ENCODE results near the gene KLK13. TPM values are rescaled to one million over a fixed set of nuclear protein-coding genes. Genes with fewer than 3 reads are reported as not detected.

KLK13 gene
- not detected in 2 replicates for total RNA-seq (ENCODE audit: low replicate concordance)

DNA sequence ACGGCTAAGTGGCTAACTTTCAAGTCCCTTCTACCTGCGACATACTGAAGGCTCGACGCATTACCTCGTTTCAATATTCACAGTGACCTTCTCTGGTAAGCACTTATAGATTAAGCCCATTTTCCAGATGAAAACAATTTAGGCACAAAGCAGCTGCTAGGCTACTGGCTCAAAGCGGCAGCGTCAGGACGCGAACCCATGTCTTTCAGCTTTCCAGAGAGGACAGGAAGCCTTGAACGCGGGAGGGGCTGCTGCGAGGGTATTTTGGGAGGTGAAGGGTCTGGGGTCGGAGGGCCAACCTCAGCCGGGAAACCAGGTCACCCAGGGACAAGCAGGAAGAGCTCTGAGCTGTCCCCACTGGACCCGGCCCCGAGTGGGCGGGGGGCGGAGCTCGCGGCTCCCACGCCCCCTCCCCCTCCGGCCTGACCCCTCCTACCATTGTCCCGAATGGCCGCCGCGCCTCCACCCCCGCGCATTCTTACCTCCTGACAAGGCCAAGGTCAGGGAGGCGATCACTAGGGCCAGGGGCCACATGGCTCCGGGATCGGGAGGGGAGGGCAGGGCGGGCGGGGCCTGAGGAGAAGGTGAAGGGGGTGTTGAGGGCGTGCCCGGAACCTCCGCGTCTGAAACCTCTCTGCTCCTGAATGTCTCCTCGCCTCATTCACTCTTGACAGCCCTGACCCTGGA lies at the start of gene KLK13:
Gene KLK13, minus strand, starts transcription at position 559 of the 687 bp plus-strand sequence. Its CDS starts 25 bp downstream, at position 534.
- Histone ChIP-seq H3K4me1 (no peaks in the 10 kb centered on the region), H3K9ac (no peak within 1 kb of the TSS), H3K27me3 (peaks cover 29% of the 10 kb centered on the region), H3K4me3 (peak within 1 kb of the TSS; percentile 37), H3K79me2 (ENCODE audit: low read depth) (no peaks in the 10 kb centered on the region), H3K4me2 (peak within 1 kb of the TSS; percentile 71), H3K9me3 (ENCODE audit: low read depth) (no peaks in the 10 kb centered on the region), H3F3A (ENCODE audit: low read depth) (no peaks in the 10 kb centered on the region), H2AFZ (replicated peaks) (no peak within 1 kb of the TSS), H4K20me1 (ENCODE audit: low read depth) (no peaks in the 10 kb centered on the region), H3K36me3 (no peaks in the 10 kb centered on the region), H3K27ac (no peak within 1 kb of the TSS)
- no peak within 1 kb of the TSS for H3K27ac Mint-ChIP-seq
- peak within 1 kb of the TSS; percentile 75 for H3K4me3 Mint-ChIP-seq
- TF ChIP-seq EZH2phosphoT487 (IDR thresholded peaks at IDR 0.05) (no peak), EZH2 (IDR thresholded peaks at IDR 0.05) (peak; percentile 38)
- H3K4me1 Mint-ChIP-seq: peaks cover 2% of the 10 kb centered on the region
- H3K27me3 Mint-ChIP-seq (ENCODE audit: insufficient read depth, low read depth): peaks cover 21% of the 10 kb centered on the region
- peaks cover 6% of the 10 kb centered on the region for H3K9me3 Mint-ChIP-seq
- no peaks in the 10 kb centered on the region for H3K36me3 Mint-ChIP-seq
- DNase-seq (ENCODE audit: low spot score): peak; percentile 26

DNA sequence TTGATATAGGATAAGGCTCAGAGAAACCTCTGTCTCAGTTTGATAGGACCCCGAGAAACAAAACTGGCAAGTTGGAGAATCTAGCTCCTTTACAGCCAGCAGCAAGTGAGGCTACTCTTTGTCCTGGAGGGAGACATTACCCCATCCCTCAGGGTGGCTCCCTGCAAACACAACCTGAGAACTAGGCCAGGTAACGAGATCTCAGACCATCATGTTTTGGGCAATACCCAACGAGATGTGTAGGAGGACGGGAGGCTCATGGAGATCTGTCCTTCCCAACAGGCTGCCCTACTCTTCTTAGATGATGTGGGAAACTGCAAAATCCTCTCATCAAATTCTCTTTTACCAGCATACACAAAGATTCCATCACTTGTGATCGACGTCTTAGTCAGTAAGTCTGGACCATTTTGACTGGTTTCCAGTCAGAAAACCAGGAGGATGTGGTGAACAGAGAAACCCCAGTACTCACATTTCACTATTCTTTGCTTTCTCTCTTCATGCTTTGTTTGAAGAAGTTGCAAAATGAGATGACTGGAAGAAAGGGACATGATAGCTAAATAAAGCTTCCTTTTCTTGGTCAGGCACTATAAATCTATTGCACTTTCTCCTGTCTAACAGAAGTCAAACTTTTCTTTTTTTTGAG lies 49.3 kb upstream of the KLK13 start:
- no peaks in the 10 kb centered on the region for H3K36me3 ChIP-seq

GRCh38 chr19:51111606-51112005 lies 46.7 kb upstream of the KLK13 start:
- Histone ChIP-seq H3F3A (ENCODE audit: low read depth) (no peaks in the 10 kb centered on the region), H4K20me1 (ENCODE audit: low read depth) (peaks cover 7% of the 10 kb centered on the region), H3K79me2 (ENCODE audit: low read depth) (peaks cover 10% of the 10 kb centered on the region), H3K4me3 (no peak overlapping the region), H2AFZ (replicated peaks) (no peak overlapping the region), H3K4me2 (no peak overlapping the region), H3K36me3 (no peaks in the 10 kb centered on the region), H3K9ac (no peak overlapping the region), H3K4me1 (peaks cover 4% of the 10 kb centered on the region), H3K27me3 (peaks cover 69% of the 10 kb centered on the region), H3K9me3 (ENCODE audit: low read depth) (no peaks in the 10 kb centered on the region), H3K27ac (no peak overlapping the region)
- Mint-ChIP-seq H3K27ac (no peak overlapping the region), H3K36me3 (no peaks in the 10 kb centered on the region), H3K4me1 (peaks cover 13% of the 10 kb centered on the region), H3K9me3 (no peaks in the 10 kb centered on the region), H3K4me3 (no peak overlapping the region), H3K27me3 (ENCODE audit: insufficient read depth, low read depth) (peaks cover 10% of the 10 kb centered on the region)
- DNase-seq (ENCODE audit: low spot score): peak; percentile 51
- TF ChIP-seq, protein P1, sequence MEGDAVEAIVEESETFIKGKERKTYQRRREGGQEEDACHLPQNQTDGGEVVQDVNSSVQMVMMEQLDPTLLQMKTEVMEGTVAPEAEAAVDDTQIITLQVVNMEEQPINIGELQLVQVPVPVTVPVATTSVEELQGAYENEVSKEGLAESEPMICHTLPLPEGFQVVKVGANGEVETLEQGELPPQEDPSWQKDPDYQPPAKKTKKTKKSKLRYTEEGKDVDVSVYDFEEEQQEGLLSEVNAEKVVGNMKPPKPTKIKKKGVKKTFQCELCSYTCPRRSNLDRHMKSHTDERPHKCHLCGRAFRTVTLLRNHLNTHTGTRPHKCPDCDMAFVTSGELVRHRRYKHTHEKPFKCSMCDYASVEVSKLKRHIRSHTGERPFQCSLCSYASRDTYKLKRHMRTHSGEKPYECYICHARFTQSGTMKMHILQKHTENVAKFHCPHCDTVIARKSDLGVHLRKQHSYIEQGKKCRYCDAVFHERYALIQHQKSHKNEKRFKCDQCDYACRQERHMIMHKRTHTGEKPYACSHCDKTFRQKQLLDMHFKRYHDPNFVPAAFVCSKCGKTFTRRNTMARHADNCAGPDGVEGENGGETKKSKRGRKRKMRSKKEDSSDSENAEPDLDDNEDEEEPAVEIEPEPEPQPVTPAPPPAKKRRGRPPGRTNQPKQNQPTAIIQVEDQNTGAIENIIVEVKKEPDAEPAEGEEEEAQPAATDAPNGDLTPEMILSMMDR (IDR thresholded peaks at IDR 0.05): peak; percentile 45
- TF ChIP-seq EZH2 (IDR thresholded peaks at IDR 0.05): no peak

More for the DNA sequence above, 49.3 kb upstream of the KLK13 start:
- TF ChIP-seq EZH2phosphoT487 (IDR thresholded peaks at IDR 0.05): no peak
- TF ChIP-seq EZH2 (IDR thresholded peaks at IDR 0.05): no peak
- TF ChIP-seq, protein P1 (IDR thresholded peaks at IDR 0.05): no peak
- H3K9me3 ChIP-seq (ENCODE audit: low read depth): no peaks in the 10 kb centered on the region
- no peaks in the 10 kb centered on the region for H4K20me1 ChIP-seq (ENCODE audit: low read depth)
- Mint-ChIP-seq H3K9me3 (no peaks in the 10 kb centered on the region), H3K27me3 (ENCODE audit: insufficient read depth, low read depth) (peaks cover 10% of the 10 kb centered on the region), H3K27ac (no peak overlapping the region), H3K4me3 (no peak overlapping the region), H3K36me3 (no peaks in the 10 kb centered on the region), H3K4me1 (no peaks in the 10 kb centered on the region)
- H3K4me1 ChIP-seq: no peaks in the 10 kb centered on the region
- no peak overlapping the region for H3K4me3 ChIP-seq
- DNase-seq (ENCODE audit: low spot score): no peak
- H3K9ac ChIP-seq: no peak overlapping the region
- H3K27me3 ChIP-seq: peaks cover 74% of the 10 kb centered on the region
- H3K79me2 ChIP-seq (ENCODE audit: low read depth): no peaks in the 10 kb centered on the region
- H3K27ac ChIP-seq: no peak overlapping the region
- no peak overlapping the region for H2AFZ ChIP-seq (replicated peaks)
- no peaks in the 10 kb centered on the region for H3F3A ChIP-seq (ENCODE audit: low read depth)
- no peak overlapping the region for H3K4me2 ChIP-seq

- H4K20me1 ChIP-seq (ENCODE audit: low read depth): peaks cover 7% of the 10 kb centered on the region
- TF ChIP-seq, protein P1 (IDR thresholded peaks at IDR 0.05): no peak
- no peak for TF ChIP-seq EZH2phosphoT487 (IDR thresholded peaks at IDR 0.05)
- TF ChIP-seq EZH2 (IDR thresholded peaks at IDR 0.05): no peak
- Mint-ChIP-seq H3K4me1 (peaks cover 13% of the 10 kb centered on the region), H3K4me3 (no peak overlapping the region), H3K9me3 (no peaks in the 10 kb centered on the region), H3K36me3 (no peaks in the 10 kb centered on the region), H3K27me3 (ENCODE audit: insufficient read depth, low read depth) (peaks cover 7% of the 10 kb centered on the region), H3K27ac (no peak overlapping the region)
- no peak overlapping the region for H3K4me2 ChIP-seq
- H3F3A ChIP-seq (ENCODE audit: low read depth): no peaks in the 10 kb centered on the region
- peaks cover 4% of the 10 kb centered on the region for H3K4me1 ChIP-seq
- H3K27ac ChIP-seq: no peak overlapping the region
- H3K9me3 ChIP-seq (ENCODE audit: low read depth): no peaks in the 10 kb centered on the region
- H3K9ac ChIP-seq: no peak overlapping the region
- no peak overlapping the region for H3K4me3 ChIP-seq
- no peaks in the 10 kb centered on the region for H3K36me3 ChIP-seq
- H2AFZ ChIP-seq (replicated peaks): no peak overlapping the region
- DNase-seq (ENCODE audit: low spot score): no peak
- H3K27me3 ChIP-seq: peaks cover 61% of the 10 kb centered on the region
- peaks cover 10% of the 10 kb centered on the region for H3K79me2 ChIP-seq (ENCODE audit: low read depth)
These were observed 45.7 kb upstream of the KLK13 start for GRCh38 chr19:51110666-51110971.

Measured in neural progenitor cell (in vitro differentiated cells).